Measurements from ENCODE around the gene KRTAP29-1. TPM values are rescaled to one million over a fixed set of nuclear protein-coding genes. Genes with fewer than 3 reads are reported as not detected.

The KRTAP29-1 gene
- total RNA-seq, 1 donor from 2014 or later = not detected

GRCh38 chr17:41326173-41327145, 23.8 kb upstream of the KRTAP29-1 start:
- no peak for TF ChIP-seq CTCF (conservative IDR thresholded peaks at IDR 0.05)
- Mint-ChIP-seq H3K27ac (ENCODE audit: unreplicated experiment) (no peak overlapping the region), H3K27me3 (ENCODE audit: low read depth) (no peaks in the 10 kb centered on the region), H3K9me3 (no peaks in the 10 kb centered on the region), H3K4me3 (no peak overlapping the region), H3K4me1 (peaks cover 5% of the 10 kb centered on the region), H3K36me3 (ENCODE audit: low read depth) (no peaks in the 10 kb centered on the region)
- DNase-seq (ENCODE audit: low read depth, low spot score) = no peak

- Mint-ChIP-seq H3K36me3 (ENCODE audit: low read depth) (no peaks in the 10 kb centered on the region), H3K4me3 (no peak overlapping the region), H3K27me3 (ENCODE audit: low read depth) (no peaks in the 10 kb centered on the region), H3K27ac (ENCODE audit: unreplicated experiment) (no peak overlapping the region), H3K4me1 (peaks cover 5% of the 10 kb centered on the region), H3K9me3 (peaks cover 1% of the 10 kb centered on the region)
- DNase-seq (ENCODE audit: low read depth, low spot score) = no peak
- TF ChIP-seq CTCF (conservative IDR thresholded peaks at IDR 0.05) = no peak
Observed at GRCh38 chr17:41325611-41326010, 23.0 kb upstream of the KRTAP29-1 start.

- Mint-ChIP-seq H3K4me1 (peaks cover 5% of the 10 kb centered on the region), H3K27me3 (ENCODE audit: low read depth) (no peaks in the 10 kb centered on the region), H3K9me3 (peaks cover 2% of the 10 kb centered on the region), H3K36me3 (ENCODE audit: low read depth) (no peaks in the 10 kb centered on the region), H3K4me3 (no peak overlapping the region), H3K27ac (ENCODE audit: unreplicated experiment) (no peak overlapping the region)
- DNase-seq (ENCODE audit: low read depth, low spot score) = no peak
- no peak for TF ChIP-seq CTCF (conservative IDR thresholded peaks at IDR 0.05)
Observed at GRCh38 chr17:41325126-41325525, 22.5 kb upstream of the KRTAP29-1 start.

GRCh38 chr17:41324180-41325075, 21.8 kb upstream of the KRTAP29-1 start:
- TF ChIP-seq CTCF (conservative IDR thresholded peaks at IDR 0.05) = no peak
- Mint-ChIP-seq H3K36me3 (ENCODE audit: low read depth) (no peaks in the 10 kb centered on the region), H3K9me3 (peaks cover 6% of the 10 kb centered on the region), H3K27me3 (ENCODE audit: low read depth) (no peaks in the 10 kb centered on the region), H3K4me3 (no peak overlapping the region), H3K27ac (ENCODE audit: unreplicated experiment) (no peak overlapping the region), H3K4me1 (peaks cover 5% of the 10 kb centered on the region)
- DNase-seq (ENCODE audit: low read depth, low spot score) = no peak
